Esophagus squamous epithelium (tissue), 5 donors: Measurements from ENCODE around the gene TMEM63C. TPM values are rescaled to one million over a fixed set of nuclear protein-coding genes. Genes with fewer than 3 reads are reported as not detected.
A peak's percentile ranks its signal among the peaks of the same experiment; 100 is the strongest.

ENCODE experiments used
- DNase-seq: peaks from one replicate; lab custom pipeline; 2025; lab: John Stamatoyannopoulos, UW
- H3K27ac ChIP-seq, 4 donors: fragments of 200-600 bp; sonication (generic); one replicate each; pipeline ENCODE4 v1.5.1; 2016 to 2019; ENCODE audit warnings: mild to moderate bottlenecking in 1 of 4
- H3K27me3 ChIP-seq, 4 donors: fragments of 200-600 bp; sonication (generic); 1 replicate in 3 of 4; 2 replicates in 1 of 4; pipeline versions ENCODE4 v1.5.1 to v1.6.0; 2017 to 2021; ENCODE audit warnings: antibody characterized with exemption in 1 of 4
- H3K36me3 ChIP-seq, 3 donors: fragments of 200-600 bp; sonication (generic); one replicate each; pipeline ENCODE4 v1.5.1; 2016 to 2019
- H3K4me1 ChIP-seq, 3 donors: fragments of 200-600 bp; sonication (generic); one replicate each; pipeline ENCODE4 v1.5.1; 2017 to 2019
- H3K4me3 ChIP-seq, 4 donors: fragments of 200-600 bp; sonication (generic); 1 replicate in 3 of 4; 2 replicates in 1 of 4; pipeline ENCODE4 v1.5.1; 2016 to 2019; ENCODE audit warnings: mild to moderate bottlenecking in 2 of 4, moderate library complexity in 1 of 4
- H3K9me3 ChIP-seq, 3 donors: fragments of 200-600 bp; sonication (generic); one replicate each; pipeline ENCODE4 v1.5.1; 2016 to 2019
- POLR2A ChIP-seq, 4 donors: fragments of 450-650 bp; IDR thresholded peaks; one replicate each; pipeline ENCODE4 v1.6.1; 2017; ENCODE audit warnings: antibody characterized with exemption in 4 of 4, mild to moderate bottlenecking in 4 of 4, moderate library complexity in 3 of 4
- WGBS, 2 donors: methylation state at CpG; one replicate each; pipeline ENCODE4 v1.1.5; 2018; 5-methylcytosine and 5-hydroxymethylcytosine counted together
- intact Hi-C: fragments of 100-400 bp; cut with DNase I; formaldehyde crosslinking; loops from one replicate; pipeline ENCODE4 v1.15.0; 2022
- total RNA-seq, 4 donors: library from RNA; depleted of rRNA; stranded (reverse); fragments of >200 nt; gene quantifications; one replicate each; pipeline ENCODE4 v1.1.0, GENCODE V29; 2016
- TF ChIP-seq, protein P1 (sequence below), 6 experiments: fragments of 450-650 bp in 4 of 6; fragments of 200-600 bp in 2 of 6; sonication (generic) in 2 of 6; IDR thresholded peaks; one replicate each; pipeline ENCODE4 v1.5.1; 2016 to 2019; ENCODE audit warnings: antibody characterized with exemption in 6 of 6, mild to moderate bottlenecking in 4 of 6, moderate library complexity in 4 of 6
- donor health status: DM: yes; HTN: yes; CAD: no.

The TMEM63C gene
- total RNA-seq, 4 donors from 2014 or later, result 5.2 to 18.6 (median 9.8) TPM

- H3K27me3 ChIP-seq, result peaks cover 0 to 49% (median under 1%) of the 10 kb centered on the region in 4 donors
- 34 to 63% methylated on average over 3 to 4 of the region's 15 CpGs for WGBS, 2 donors
Measured at GRCh38 chr14:77186911-77187648, 5.5 kb downstream of the TMEM63C start.

DNA sequence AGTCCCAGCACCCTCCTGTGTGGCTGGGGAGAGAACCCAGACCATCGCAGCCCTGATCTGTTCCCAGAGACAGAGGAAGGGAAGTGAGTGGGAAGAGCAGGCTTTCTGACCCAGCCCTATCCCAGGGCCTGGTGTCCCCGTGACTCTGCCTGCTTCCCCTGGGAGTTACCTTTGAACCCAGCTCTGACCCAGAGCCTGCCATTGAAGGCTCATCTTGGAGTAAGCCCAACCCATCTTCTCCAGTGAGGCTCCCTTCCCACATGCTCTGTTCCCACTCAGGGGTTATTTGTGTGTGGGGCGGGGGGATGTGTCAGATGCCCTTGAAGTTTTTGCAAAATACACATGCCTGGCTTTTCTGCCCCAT lies 6.0 kb downstream of the TMEM63C start:
- Histone ChIP-seq H3K4me3 (no peak overlapping the region), H3K4me1 (peaks cover 26 to 59% (median 27%) of the 10 kb centered on the region in 3 donors), H3K27me3 (peaks cover 0 to 48% (median 0%) of the 10 kb centered on the region in 4 donors), H3K27ac (peak overlapping the region in 3 of 4 donors; percentile 55 to 65 (median 57)), H3K36me3 (no peaks in the 10 kb centered on the region), H3K9me3 (no peaks in the 10 kb centered on the region)
- DNase-seq, result no peak
- intact Hi-C loops, result no loop called here
- WGBS, 2 donors, result 78 to 86% methylated on average over 1 to 2 of the region's 3 CpGs
- TF ChIP-seq, protein P1, sequence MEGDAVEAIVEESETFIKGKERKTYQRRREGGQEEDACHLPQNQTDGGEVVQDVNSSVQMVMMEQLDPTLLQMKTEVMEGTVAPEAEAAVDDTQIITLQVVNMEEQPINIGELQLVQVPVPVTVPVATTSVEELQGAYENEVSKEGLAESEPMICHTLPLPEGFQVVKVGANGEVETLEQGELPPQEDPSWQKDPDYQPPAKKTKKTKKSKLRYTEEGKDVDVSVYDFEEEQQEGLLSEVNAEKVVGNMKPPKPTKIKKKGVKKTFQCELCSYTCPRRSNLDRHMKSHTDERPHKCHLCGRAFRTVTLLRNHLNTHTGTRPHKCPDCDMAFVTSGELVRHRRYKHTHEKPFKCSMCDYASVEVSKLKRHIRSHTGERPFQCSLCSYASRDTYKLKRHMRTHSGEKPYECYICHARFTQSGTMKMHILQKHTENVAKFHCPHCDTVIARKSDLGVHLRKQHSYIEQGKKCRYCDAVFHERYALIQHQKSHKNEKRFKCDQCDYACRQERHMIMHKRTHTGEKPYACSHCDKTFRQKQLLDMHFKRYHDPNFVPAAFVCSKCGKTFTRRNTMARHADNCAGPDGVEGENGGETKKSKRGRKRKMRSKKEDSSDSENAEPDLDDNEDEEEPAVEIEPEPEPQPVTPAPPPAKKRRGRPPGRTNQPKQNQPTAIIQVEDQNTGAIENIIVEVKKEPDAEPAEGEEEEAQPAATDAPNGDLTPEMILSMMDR (IDR thresholded peaks at IDR 0.05), result no peak
- TF ChIP-seq POLR2A (IDR thresholded peaks at IDR 0.05), result no peak

More at GRCh38 chr14:77186911-77187648, 5.5 kb downstream of the TMEM63C start:
- TF ChIP-seq, protein P1 (IDR thresholded peaks at IDR 0.05), result no peak
- no peak for TF ChIP-seq POLR2A (IDR thresholded peaks at IDR 0.05)
- intact Hi-C loops, result no loop called here
- Histone ChIP-seq H3K9me3 (no peaks in the 10 kb centered on the region), H3K4me3 (no peak overlapping the region), H3K27ac (peak overlapping the region in 3 of 4 donors; percentile 55 to 65 (median 57)), H3K4me1 (peaks cover 30 to 64% (median 31%) of the 10 kb centered on the region in 3 donors), H3K36me3 (no peaks in the 10 kb centered on the region)
- DNase-seq, result no peak

DNA sequence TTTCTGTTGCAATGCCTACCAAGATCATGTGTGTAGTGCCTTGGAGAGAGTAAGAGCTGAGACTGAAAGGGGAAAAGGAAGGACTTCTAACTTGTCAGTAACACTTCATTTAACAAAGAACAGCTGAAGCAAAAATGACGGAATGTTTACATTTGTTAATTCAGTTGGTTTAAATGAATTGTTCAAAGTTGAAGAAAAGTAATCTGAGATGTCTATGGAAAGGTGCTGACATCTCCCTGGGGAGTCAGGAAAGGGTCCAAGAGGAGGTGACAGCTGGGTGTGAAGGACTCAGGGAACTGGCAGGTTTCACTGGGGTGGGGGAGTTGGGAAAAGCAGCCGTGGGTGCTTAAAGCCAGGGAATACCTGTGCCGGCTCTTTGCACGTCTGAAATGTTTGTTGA lies 7.9 kb downstream of the TMEM63C start:
- TF ChIP-seq, protein P1 (IDR thresholded peaks at IDR 0.05), result no peak
- TF ChIP-seq POLR2A (IDR thresholded peaks at IDR 0.05), result no peak
- peaks cover 19 to 40% (median 24%) of the 10 kb centered on the region in 3 donors for H3K4me1 ChIP-seq
- no peaks in the 10 kb centered on the region for H3K36me3 ChIP-seq
- H3K27ac ChIP-seq, result no peak overlapping the region
- intact Hi-C loops, result no loop called here
- DNase-seq, result no peak
- H3K27me3 ChIP-seq, result peaks cover 0 to 31% (median 0%) of the 10 kb centered on the region in 4 donors
- H3K4me3 ChIP-seq, result no peak overlapping the region
- no peaks in the 10 kb centered on the region for H3K9me3 ChIP-seq
- whole genome bisulfite sequencing, 2 donors, result 41 to 57% methylated on average over 4 of the region's 4 CpGs

GRCh38 chr14:77190977-77191376 lies 9.4 kb downstream of the TMEM63C start:
- DNase-seq, result no peak
- H3K4me3 ChIP-seq, result no peak overlapping the region
- no peaks in the 10 kb centered on the region for H3K9me3 ChIP-seq
- H3K36me3 ChIP-seq, result no peaks in the 10 kb centered on the region
- TF ChIP-seq POLR2A (IDR thresholded peaks at IDR 0.05), result no peak
- TF ChIP-seq, protein P1 (IDR thresholded peaks at IDR 0.05), result no peak
- WGBS, 2 donors, result 44 to 60% methylated on average over 1 of the region's 1 CpG
- H3K27ac ChIP-seq, result no peak overlapping the region
- peaks cover 0 to 24% (median 0%) of the 10 kb centered on the region in 4 donors for H3K27me3 ChIP-seq
- H3K4me1 ChIP-seq, result peaks cover 9 to 25% (median 10%) of the 10 kb centered on the region in 3 donors
- intact Hi-C loops, result no loop called here

DNA sequence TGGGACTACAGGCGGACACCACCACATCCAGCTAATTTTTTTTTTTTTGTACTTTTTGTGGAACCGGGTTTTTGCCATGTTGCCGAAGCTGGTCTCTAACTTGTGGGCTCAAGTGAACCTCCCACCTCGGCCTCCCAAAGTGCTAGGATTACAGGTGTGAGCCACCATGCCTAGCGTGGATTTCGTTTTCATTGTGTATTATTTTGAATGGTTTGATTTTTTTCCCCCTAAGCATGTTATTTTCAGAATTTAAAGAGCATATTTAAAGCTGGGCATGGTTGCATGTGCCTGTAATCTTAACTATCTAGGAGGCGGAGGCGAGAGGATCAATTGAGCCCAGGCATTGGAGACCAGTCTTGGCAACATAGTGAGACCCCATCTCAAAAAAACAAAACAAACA lies 13.1 kb downstream of the TMEM63C start:
- no peak overlapping the region for H3K27ac ChIP-seq
- no peaks in the 10 kb centered on the region for H3K36me3 ChIP-seq
- intact Hi-C loops, result no loop called here
- DNase-seq, result no peak
- H3K9me3 ChIP-seq, result no peaks in the 10 kb centered on the region
- TF ChIP-seq POLR2A (IDR thresholded peaks at IDR 0.05), result no peak
- TF ChIP-seq, protein P1 (IDR thresholded peaks at IDR 0.05), result no peak
- H3K27me3 ChIP-seq, result peaks cover 0 to 31% (median 0%) of the 10 kb centered on the region in 4 donors
- 76 to 90% methylated on average over 8 of the region's 8 CpGs for WGBS, 2 donors
- no peaks in the 10 kb centered on the region for H3K4me1 ChIP-seq
- H3K4me3 ChIP-seq, result no peak overlapping the region
